ENCODE data around the gene SURF2. TPM values are rescaled to one million over a fixed set of nuclear protein-coding genes. Genes with fewer than 3 reads are reported as not detected.

SURF2 gene
- polyA plus RNA-seq, 3 donors: 17.5 to 24.7 (median 17.6) TPM

- Histone ChIP-seq H3K9me3 (replicated peaks in 1 of 2; ENCODE audit: control insufficient read depth in 1 of 2, insufficient read depth in 1 of 2, low read length in 2 of 2) (no peaks in the 10 kb centered on the region), H3K4me3 (replicated peaks in 1 of 3; ENCODE audit: low read depth in 2 of 3, low read length in 3 of 3) (peak overlapping the region in 1 of 3 experiments; percentile 74), H3K27ac (ENCODE audit: low read depth in 1 of 2, low read length in 2 of 2) (peak overlapping the region; percentile 74 to 83), H3K9ac (ENCODE audit: insufficient read depth, low read length, poor library complexity, severe bottlenecking) (peak overlapping the region; percentile 54), H4K20me1 (ENCODE audit: insufficient read depth, low read length) (peaks cover 13% of the 10 kb centered on the region), H3K27me3 (ENCODE audit: control insufficient read depth in 2 of 2, insufficient read depth in 2 of 2, low read length in 2 of 2) (no peaks in the 10 kb centered on the region), H2AFZ (ENCODE audit: insufficient read depth, low read depth, low read length, poor library complexity, severe bottlenecking) (no peak overlapping the region), H3K36me3 (replicated peaks in 1 of 2; ENCODE audit: control insufficient read depth in 1 of 2, insufficient read depth in 2 of 2, low read length in 2 of 2) (peaks cover 38 to 43% of the 10 kb centered on the region in 2 donors), H3K4me1 (ENCODE audit: control insufficient read depth in 1 of 2, insufficient read depth in 2 of 2, low read length in 2 of 2) (peaks cover 59 to 61% of the 10 kb centered on the region in 2 donors), H3K79me2 (ENCODE audit: insufficient read depth, low read length) (peaks cover 34% of the 10 kb centered on the region), H3K4me2 (replicated peaks; ENCODE audit: extremely low read depth, low read length, poor library complexity, severe bottlenecking) (no peak overlapping the region)
- H3K36me3 Mint-ChIP-seq: peaks cover 53 to 79% of the 10 kb centered on the region in 2 donors
- H3K27ac Mint-ChIP-seq: peak overlapping the region in 6 of 7 donors; percentile 25 to 93 (median 92)
- no peak for DNase-seq
- intact Hi-C loops (cut with micrococcal nuclease): loop anchor here in 1 of 2 donors (5.0 kb wide), 1 partner anchor 310 kb away; the partner anchor contains the start of gene GTF3C5
- no peak overlapping the region for H3K4me3 Mint-ChIP-seq
- TF ChIP-seq CTCF (IDR thresholded peaks at IDR 0.05): no peak
- H3K4me1 Mint-ChIP-seq: peaks cover 61% of the 10 kb centered on the region
- WGBS (ENCODE audit: insufficient coverage): 80% methylated on average over 9 of the region's 11 CpGs
- peaks cover 0 to 2% (median 0%) of the 10 kb centered on the region in 7 donors for H3K9me3 Mint-ChIP-seq
- H3K27me3 Mint-ChIP-seq (ENCODE audit: low read depth in 3 of 3): no peaks in the 10 kb centered on the region
Measured at GRCh38 chr9:133342570-133342969, 13.8 kb upstream of the SURF2 start.

GRCh38 chr9:133344071-133344470 lies 12.3 kb upstream of the SURF2 start:
- Histone ChIP-seq H3K27me3 (ENCODE audit: control insufficient read depth in 2 of 2, insufficient read depth in 2 of 2, low read length in 2 of 2) (no peaks in the 10 kb centered on the region), H3K27ac (ENCODE audit: low read depth in 1 of 2, low read length in 2 of 2) (no peak overlapping the region), H3K4me3 (replicated peaks in 1 of 3; ENCODE audit: low read depth in 2 of 3, low read length in 3 of 3) (no peak overlapping the region), H3K9me3 (replicated peaks in 1 of 2; ENCODE audit: control insufficient read depth in 1 of 2, insufficient read depth in 1 of 2, low read length in 2 of 2) (no peaks in the 10 kb centered on the region), H3K4me1 (ENCODE audit: control insufficient read depth in 1 of 2, insufficient read depth in 2 of 2, low read length in 2 of 2) (peaks cover 58 to 61% of the 10 kb centered on the region in 2 donors), H3K79me2 (ENCODE audit: insufficient read depth, low read length) (peaks cover 43% of the 10 kb centered on the region), H3K9ac (ENCODE audit: insufficient read depth, low read length, poor library complexity, severe bottlenecking) (no peak overlapping the region), H4K20me1 (ENCODE audit: insufficient read depth, low read length) (peaks cover 23% of the 10 kb centered on the region), H3K4me2 (replicated peaks; ENCODE audit: extremely low read depth, low read length, poor library complexity, severe bottlenecking) (no peak overlapping the region), H2AFZ (ENCODE audit: insufficient read depth, low read depth, low read length, poor library complexity, severe bottlenecking) (no peak overlapping the region), H3K36me3 (replicated peaks in 1 of 2; ENCODE audit: control insufficient read depth in 1 of 2, insufficient read depth in 2 of 2, low read length in 2 of 2) (peaks cover 39 to 44% of the 10 kb centered on the region in 2 donors)
- no peak for DNase-seq
- no peak overlapping the region for H3K4me3 Mint-ChIP-seq
- no peak for TF ChIP-seq CTCF (IDR thresholded peaks at IDR 0.05)
- H3K4me1 Mint-ChIP-seq: peaks cover 57% of the 10 kb centered on the region
- peaks cover 0 to 6% (median 0%) of the 10 kb centered on the region in 7 donors for H3K9me3 Mint-ChIP-seq
- no peaks in the 10 kb centered on the region for H3K27me3 Mint-ChIP-seq (ENCODE audit: low read depth in 3 of 3)
- 94% methylated on average over 17 of the region's 19 CpGs for WGBS (ENCODE audit: insufficient coverage)
- peak overlapping the region in 1 of 7 donors; percentile 23 for H3K27ac Mint-ChIP-seq
- intact Hi-C loops (cut with micrococcal nuclease): loop anchor here in 1 of 2 donors (5.0 kb wide), 1 partner anchor 312 kb away; the partner anchor contains the start of gene GTF3C5
- peaks cover 49 to 67% of the 10 kb centered on the region in 2 donors for H3K36me3 Mint-ChIP-seq
